ENCODE data around the gene COL5A1.

Gene COL5A1

GRCh38 chr9:134719331-134719730 lies 77.7 kb downstream of the COL5A1 start:
- no peak for TF ChIP-seq FOXP2 (optimal IDR thresholded peaks at IDR 0.05; ENCODE audit: borderline replicate concordance, extremely low read depth, extremely low read length, insufficient read depth)
- TF ChIP-seq POLR2AphosphoS5 (IDR thresholded peaks at IDR 0.05; ENCODE audit: low read depth, low read length), result no peak
- no peak for TF ChIP-seq SIN3A (IDR thresholded peaks at IDR 0.05; ENCODE audit: borderline replicate concordance, insufficient read depth, low read length)

GRCh38 chr9:134720136-134720753 lies 78.6 kb downstream of the COL5A1 start:
- no peak for TF ChIP-seq FOXP2 (optimal IDR thresholded peaks at IDR 0.05; ENCODE audit: borderline replicate concordance, extremely low read depth, extremely low read length, insufficient read depth)
- no peak for TF ChIP-seq POLR2AphosphoS5 (IDR thresholded peaks at IDR 0.05; ENCODE audit: low read depth, low read length)
- TF ChIP-seq REST (IDR thresholded peaks at IDR 0.05; ENCODE audit: insufficient read depth in 1 of 2, low read depth in 2 of 2, low read length in 2 of 2), result no peak
- TF ChIP-seq SIN3A (IDR thresholded peaks at IDR 0.05; ENCODE audit: borderline replicate concordance, insufficient read depth, low read length), result no peak
- no peak for TF ChIP-seq TAF1 (IDR thresholded peaks at IDR 0.05; ENCODE audit: borderline replicate concordance, insufficient read depth, low read length)

- no peak for TF ChIP-seq FOXP2 (optimal IDR thresholded peaks at IDR 0.05; ENCODE audit: borderline replicate concordance, extremely low read depth, extremely low read length, insufficient read depth)
- no peak for TF ChIP-seq POLR2AphosphoS5 (IDR thresholded peaks at IDR 0.05; ENCODE audit: low read depth, low read length)
- no peak for TF ChIP-seq REST (IDR thresholded peaks at IDR 0.05; ENCODE audit: insufficient read depth in 1 of 2, low read depth in 2 of 2, low read length in 2 of 2)
- TF ChIP-seq SIN3A (IDR thresholded peaks at IDR 0.05; ENCODE audit: borderline replicate concordance, insufficient read depth, low read length), result no peak
- no peak for TF ChIP-seq TAF1 (IDR thresholded peaks at IDR 0.05; ENCODE audit: borderline replicate concordance, insufficient read depth, low read length)
Observed at GRCh38 chr9:134720796-134721195, 79.2 kb downstream of the COL5A1 start.

- TF ChIP-seq REST (IDR thresholded peaks at IDR 0.05; ENCODE audit: insufficient read depth in 1 of 2, low read depth in 2 of 2, low read length in 2 of 2) (no peak), POLR2AphosphoS5 (IDR thresholded peaks at IDR 0.05; ENCODE audit: low read depth, low read length) (no peak), FOXP2 (optimal IDR thresholded peaks at IDR 0.05; ENCODE audit: borderline replicate concordance, extremely low read depth, extremely low read length, insufficient read depth) (no peak), SIN3A (IDR thresholded peaks at IDR 0.05; ENCODE audit: borderline replicate concordance, insufficient read depth, low read length) (no peak), TAF1 (IDR thresholded peaks at IDR 0.05; ENCODE audit: borderline replicate concordance, insufficient read depth, low read length) (no peak)
Observed at GRCh38 chr9:134721344-134721743, 79.7 kb downstream of the COL5A1 start.

- TF ChIP-seq TAF1 (IDR thresholded peaks at IDR 0.05; ENCODE audit: borderline replicate concordance, insufficient read depth, low read length) (no peak), POLR2AphosphoS5 (IDR thresholded peaks at IDR 0.05; ENCODE audit: low read depth, low read length) (no peak), SIN3A (IDR thresholded peaks at IDR 0.05; ENCODE audit: borderline replicate concordance, insufficient read depth, low read length) (no peak), REST (IDR thresholded peaks at IDR 0.05; ENCODE audit: insufficient read depth in 1 of 2, low read depth in 2 of 2, low read length in 2 of 2) (no peak), FOXP2 (optimal IDR thresholded peaks at IDR 0.05; ENCODE audit: borderline replicate concordance, extremely low read depth, extremely low read length, insufficient read depth) (no peak)
Observed at GRCh38 chr9:134722120-134722701, 80.6 kb downstream of the COL5A1 start.

Measured in PFSK-1 (cell line).